K562 (cell line): ENCODE data around the gene CMIP. TPM values are rescaled to one million over a fixed set of nuclear protein-coding genes. Genes with fewer than 3 reads are reported as not detected.

Source experiments
- ATAC-seq: fragments of 200-7000 bp; cut with Tn5 transposase; 3 replicates; pipeline ENCODE4 v1.9.1; 2020; ENCODE audit warnings: moderate library complexity
- BruUV-seq: library from RNA; stranded (reverse); fragments of 400-500 nt; replicated peaks from 2 replicates; lab custom pipeline; 2021; lab: Mats Ljungman, UMichigan
- CTCF ChIA-PET: fragments of 300-600 bp; formaldehyde crosslinking; extraction: SDS; loops from one replicate; lab custom pipeline; 2021; ENCODE audit warnings: low intra/inter-chr PET ratio; lab: Yijun Ruan, JAX
- POLR2A ChIA-PET: fragments of 300-600, 350-650 bp; sonication (Branson Sonifier 250); formaldehyde crosslinking; extraction: SDS; loops from one replicate; lab custom pipeline; 2021; ENCODE audit warnings: antibody characterized with exemption, inconsistent platforms; lab: Yijun Ruan, JAX
- DNase-seq, 4 experiments: peaks; one replicate each; pipeline versions ENCODE4 v3.0.0 to v3.0.0-alpha.2; 2011 to 2018; ENCODE audit warnings: low spot score in 3 of 4, mixed read lengths in 3 of 4; ENCODE audit errors: extremely low read depth in 1 of 4
- FAIRE-seq: peaks from 2 replicates; lab custom pipeline; 2011; peaks lifted over from hg19 to GRCh38; lab: Jason Lieb, UNC
- H2AFZ ChIP-seq: 2 replicates; pipeline ENCODE4 v1.6.0; 2011; ENCODE audit warnings: low read depth, low read length, control low read depth, inconsistent platforms
- H3K27ac ChIP-seq: fragments of 200-600 bp; 3 replicates; pipeline ENCODE4 v1.8.0; 2011; ENCODE audit warnings: low read depth, mild to moderate bottlenecking, control low read depth, inconsistent platforms, low read length, moderate library complexity, mixed read lengths; ENCODE audit errors: extremely low read depth
- H3K27me3 ChIP-seq, 2 experiments: fragments of 300-600 bp in 1 of 2; 2 replicates in 1 of 2; 3 replicates in 1 of 2; pipeline versions ENCODE4 v1.6.0 to v1.8.0; 2011; ENCODE audit warnings: inconsistent platforms in 2 of 2, low read length in 2 of 2, mild to moderate bottlenecking in 1 of 2, mixed read lengths in 1 of 2, moderate library complexity in 1 of 2; ENCODE audit not compliant: control insufficient read depth in 2 of 2, insufficient read depth in 2 of 2
- H3K36me3 ChIP-seq: fragments of 300-600 bp; 3 replicates; pipeline ENCODE4 v1.8.0; 2011; ENCODE audit warnings: mild to moderate bottlenecking, low read length, inconsistent platforms; ENCODE audit not compliant: control insufficient read depth, insufficient read depth
- H3K4me1 ChIP-seq, 2 experiments: fragments of 200-600 bp in 1 of 2; replicated peaks in 1 of 2; 2 replicates in 1 of 2; 3 replicates in 1 of 2; pipeline versions ENCODE4 v1.5.1 to v1.8.0; 2011; ENCODE audit warnings: inconsistent platforms in 2 of 2, low read length in 2 of 2, mild to moderate bottlenecking in 1 of 2, mixed read lengths in 1 of 2, moderate library complexity in 1 of 2; ENCODE audit not compliant: control insufficient read depth in 2 of 2, insufficient read depth in 2 of 2
- H3K4me2 ChIP-seq: 2 replicates; pipeline ENCODE4 v1.6.1; 2011; ENCODE audit warnings: low read length, control low read depth, inconsistent platforms, mixed read lengths; ENCODE audit not compliant: insufficient read depth
- H3K4me3 ChIP-seq: fragments of 200-600 bp; sonication (generic), shearing (Covaris generic); 2 replicates; pipeline ENCODE4 v1.5.1; 2016; ENCODE audit warnings: control low read depth, inconsistent platforms
- H3K79me2 ChIP-seq: fragments of 200-600 bp; 3 replicates; pipeline ENCODE4 v1.8.0; 2011; ENCODE audit warnings: low read length, inconsistent platforms; ENCODE audit not compliant: control insufficient read depth, insufficient read depth
- H3K9ac ChIP-seq, 2 experiments: 2 replicates each; pipeline versions ENCODE4 v1.6.0 to v1.6.1; 2011; ENCODE audit warnings: low read depth in 2 of 2, low read length in 2 of 2, control low read depth in 1 of 2, inconsistent platforms in 1 of 2, mild to moderate bottlenecking in 1 of 2, mixed read lengths in 1 of 2; ENCODE audit not compliant: insufficient read depth in 1 of 2
- H3K9me1 ChIP-seq: one replicate; pipeline ENCODE4 v1.6.0; 2011; ENCODE audit warnings: inconsistent platforms, mild to moderate bottlenecking, low read length, moderate library complexity; ENCODE audit not compliant: control insufficient read depth, insufficient read depth
- H3K9me3 ChIP-seq: replicated peaks from 2 replicates; pipeline ENCODE4 v1.5.1; 2011; ENCODE audit warnings: low read depth, low read length, inconsistent platforms; ENCODE audit not compliant: control insufficient read depth, insufficient read depth
- H4K20me1 ChIP-seq: replicated peaks from 2 replicates; pipeline ENCODE4 v1.6.1; 2011; ENCODE audit warnings: low read length, inconsistent platforms, mixed read lengths; ENCODE audit not compliant: control insufficient read depth, insufficient read depth
- BMI1 ChIP-seq: fragments of 150-350 bp; IDR thresholded peaks from 2 replicates; pipeline ENCODE4 v1.6.1; 2014; ENCODE audit warnings: low read length
- CCAR2 ChIP-seq: fragments of 200-400 bp; formaldehyde crosslinking; IDR thresholded peaks from 2 replicates; pipeline ENCODE4 v1.6.1; 2017; ENCODE audit warnings: mild to moderate bottlenecking, low read depth, low read length
- CSDE1 ChIP-seq, 2 experiments: fragments of 450-650 bp; IDR thresholded peaks; 2 replicates each; pipeline ENCODE4 v1.6.1; 2016; ENCODE audit warnings: mild to moderate bottlenecking in 1 of 2
- CTBP1 ChIP-seq: fragments of 450-650 bp; IDR thresholded peaks from 2 replicates; pipeline ENCODE4 v1.6.1; 2016; ENCODE audit warnings: borderline replicate concordance
- KDM1A ChIP-seq, 2 experiments: fragments of 450-650 bp; IDR thresholded peaks; 2 replicates each; pipeline ENCODE4 v1.6.1; 2016; ENCODE audit warnings: mild to moderate bottlenecking in 2 of 2
- MTA2 ChIP-seq: fragments of 450-650 bp; IDR thresholded peaks from 2 replicates; pipeline ENCODE4 v1.6.1; 2016; ENCODE audit warnings: low read depth
- PRPF4 ChIP-seq: fragments of 200-400 bp; formaldehyde crosslinking; IDR thresholded peaks from one replicate; pipeline ENCODE4 v1.6.1; 2017; ENCODE audit warnings: low read length, low read depth, mild to moderate bottlenecking; ENCODE audit not compliant: insufficient read depth, poor library complexity, severe bottlenecking
- RBM22 ChIP-seq: fragments of 200-400 bp; formaldehyde crosslinking; IDR thresholded peaks from 2 replicates; pipeline ENCODE4 v1.6.1; 2018; ENCODE audit warnings: low read length, low read depth; ENCODE audit not compliant: poor library complexity, severe bottlenecking
- RCOR1 ChIP-seq, 2 experiments: IDR thresholded peaks; 2 replicates each; pipeline ENCODE4 v1.6.1; 2012; ENCODE audit warnings: low read depth in 2 of 2, low read length in 2 of 2, borderline replicate concordance in 1 of 2, improper control_type of control experiment in 1 of 2
- RFX1 ChIP-seq: fragments of 450-650 bp; IDR thresholded peaks from 2 replicates; pipeline ENCODE4 v1.6.1; 2016; ENCODE audit warnings: mild to moderate bottlenecking, moderate library complexity
- RREB1 ChIP-seq: fragments of 250-450 bp; sonication (Bioruptor Pico); IDR thresholded peaks from 2 replicates; pipeline ENCODE4 v1.4.0; 2020
- SAFB2 ChIP-seq: fragments of 200-400 bp; formaldehyde crosslinking; IDR thresholded peaks from 2 replicates; pipeline ENCODE4 v1.6.1; 2018; ENCODE audit warnings: borderline replicate concordance, low read length, low read depth, moderate library complexity; ENCODE audit not compliant: severe bottlenecking
- ZNF12 ChIP-seq: sonication (generic); formaldehyde crosslinking; IDR thresholded peaks from 2 replicates; pipeline ENCODE4 v1.4.0; 2020; ENCODE audit warnings: mild to moderate bottlenecking, missing genetic modification reagents
- ZNF695 ChIP-seq: fragments of 450-650 bp; formaldehyde crosslinking; IDR thresholded peaks from 2 replicates; pipeline ENCODE4 v1.4.0; 2020; ENCODE audit warnings: mild to moderate bottlenecking, moderate library complexity
- ZNF740 ChIP-seq, 3 experiments: fragments of 200-800 bp in 1 of 3; sonication (Bioruptor generic) in 1 of 3; sonication (generic) in 1 of 3; formaldehyde crosslinking in 1 of 3; IDR thresholded peaks; 2 replicates each; pipeline versions ENCODE4 v1.6.1 to v1.8.0; 2016 to 2022; ENCODE audit warnings: mild to moderate bottlenecking in 2 of 3, missing compliant biosample characterization in 2 of 3, missing genetic modification characterization in 2 of 3, missing genetic modification reagents in 1 of 3
- WGBS: fragments of 100-300 bp; shearing (Covaris generic); methylation state at CpG from one replicate; pipeline ENCODE4 v1.1.6; 2016; ENCODE audit warnings: low coverage, mixed read lengths; ENCODE audit not compliant: insufficient coverage; ENCODE audit errors: missing lambda C conversion rate; 5-methylcytosine and 5-hydroxymethylcytosine counted together
- in situ Hi-C: fragments of 300-500 bp; cut with MboI; formaldehyde crosslinking; loops from 4 replicates; pipeline ENCODE4 v1.15.0; 2018; ENCODE audit warnings: inconsistent platforms, mixed read lengths
- intact Hi-C: fragments of 100-400 bp; cut with micrococcal nuclease; formaldehyde crosslinking; loops from 2 replicates; pipeline ENCODE4 v1.14.2; 2022
- polyA plus RNA-seq, 8 experiments: library from polyadenylated mRNA; depleted of rRNA in 4 of 8; stranded (reverse) in 5 of 8; unstranded in 3 of 8; fragments of >200 nt; fragmentation: Nextera tagmentation in 2 of 8; fragmentation: Illumina TruSeq in 1 of 8; extraction: Ambion mirVana in 2 of 8; extraction: Trizol in 1 of 8; gene quantifications; 2 replicates each; pipeline versions ENCODE4 v1.2.1 to v1.2.3, GENCODE V29; 2011 to 2014; ENCODE audit warnings: inconsistent platforms in 1 of 8, missing spikeins in 1 of 8
- total RNA-seq, 7 experiments: library from RNA; depleted of rRNA in 6 of 7; stranded (reverse); fragments of >200 nt in 6 of 7; fragmentation: Illumina TruSeq in 2 of 7; extraction: Trizol in 2 of 7; gene quantifications; 2 replicates each; pipeline versions ENCODE4 v1.2.1 to v1.2.3, GENCODE V29; 2011 to 2021; ENCODE audit warnings: low replicate concordance in 1 of 7

CMIP gene
- total and polyA plus RNA-seq, 9 of the 15 experiments (the other 6 are each of a cell fraction or from before 2014, with no cell fraction given): 0.94 to 82.5 (median 10.3) TPM

- ATAC-seq: peak; percentile 42; the same call in 1 of the 3 replicates
- Histone ChIP-seq H3K9me1 (peaks cover 8% of the 10 kb centered on the region), H3K79me2 (peaks cover 74% of the 10 kb centered on the region), H3K9ac (no peak overlapping the region), H3K4me3 (no peak overlapping the region), H3K4me2 (no peak overlapping the region), H3K36me3 (peaks cover 37% of the 10 kb centered on the region; the same call in 2 of the 3 replicates), H4K20me1 (peaks cover 17% of the 10 kb centered on the region; the same call in 1 of the 2 replicates), H2AFZ (no peak overlapping the region), H3K27me3 (no peaks in the 10 kb centered on the region), H3K27ac (no peak overlapping the region), H3K4me1 (peaks cover 20 to 21% of the 10 kb centered on the region in 2 experiments), H3K9me3 (no peaks in the 10 kb centered on the region)
- POLR2A ChIA-PET: interaction anchor here (0.7 to 1.9 kb wide), 5 partner anchors 7 to 48 kb away, joined by 3 to 4 read pairs (median 3); no protein-coding TSS in a partner anchor
- peak; percentile 41 to 67 (median 60) for DNase-seq
- CTCF ChIA-PET: no interaction called here
- in situ Hi-C loops: no loop called here
- BruUV-seq: no TSS peak
- intact Hi-C loops: no loop called here
- WGBS: 67% methylated on average over 19 of the region's 19 CpGs
- no peak for FAIRE-seq
- TF ChIP-seq PRPF4 (no peak), MTA2 (no peak), BMI1 (peak; percentile 78), ZNF740 (CRISPR knock-in tag; IDR thresholded peaks at IDR 0.05) (0 out of 2 replicates have a peak, but pooled peaks have one; percentile 6), ZNF740 (tag; IDR thresholded peaks at IDR 0.05) (no peak), RREB1 (CRISPR knock-in tag) (peak; percentile 94), RCOR1 (IDR thresholded peaks at IDR 0.05; ENCODE audit: borderline replicate concordance in 1 of 2, low read depth in 2 of 2, low read length in 2 of 2) (peak in 1 of 2 experiments; percentile 69; a peak in 2 of 4 replicates), RFX1 (peak; percentile 95), KDM1A (IDR thresholded peaks at IDR 0.05) (peak in 1 of 2 experiments; percentile 32; a peak in 1 of 4 replicates), RBM22 (peak; percentile 46), ZNF12 (CRISPR knock-in tag) (no peak), CSDE1 (IDR thresholded peaks at IDR 0.05) (peak in 1 of 2 experiments; percentile 70; a peak in 2 of 4 replicates), SAFB2 (no peak), CTBP1 (no peak; the same call in 1 of the 2 replicates), ZNF695 (no peak), CCAR2 (no peak)
These were observed 76.6 kb downstream of the CMIP start for GRCh38 chr16:81521141-81521626.
